Osteoblast (primary cell): Measurements from ENCODE around the gene ORC1. TPM values are rescaled to one million over a fixed set of nuclear protein-coding genes. Genes with fewer than 3 reads are reported as not detected.
"Not testable (repeated sequence)": the region's sequence is repeated elsewhere in the genome, so short reads cannot be mapped to it uniquely, and the experiment has no call there.

ENCODE experiments used
- DNase-seq: peaks from one replicate; pipeline ENCODE4 v3.0.0; 2011; ENCODE audit warnings: low spot score, mixed read lengths; ENCODE audit not compliant: insufficient read length; ENCODE audit errors: missing footprints
- H2AFZ ChIP-seq: 2 replicates; pipeline ENCODE4 v1.6.0; 2011; ENCODE audit warnings: mild to moderate bottlenecking, low read length
- H3K27ac ChIP-seq: 2 replicates; pipeline ENCODE4 v1.5.1; 2011; ENCODE audit warnings: mild to moderate bottlenecking, low read depth, low read length, moderate library complexity
- H3K27me3 ChIP-seq: 2 replicates; pipeline ENCODE4 v1.6.0; 2012; ENCODE audit warnings: mild to moderate bottlenecking, control low read depth, inconsistent platforms, low read length, moderate library complexity; ENCODE audit not compliant: insufficient read depth
- H3K36me3 ChIP-seq: 2 replicates; pipeline ENCODE4 v1.5.1; 2011; ENCODE audit warnings: mild to moderate bottlenecking, low read length, control low read depth, moderate library complexity; ENCODE audit not compliant: insufficient read depth
- H3K4me1 ChIP-seq: 2 replicates; pipeline ENCODE4 v1.5.1; 2011; ENCODE audit warnings: mild to moderate bottlenecking, low read length, control low read depth, moderate library complexity; ENCODE audit not compliant: insufficient read depth
- H3K4me2 ChIP-seq: 2 replicates; pipeline ENCODE4 v1.6.0; 2011; ENCODE audit warnings: mild to moderate bottlenecking, low read length; ENCODE audit not compliant: insufficient read depth
- H3K4me3 ChIP-seq: fragments of 200-600 bp; sonication (generic); 3 replicates; pipeline ENCODE4 v1.5.1; 2012; ENCODE audit warnings: mild to moderate bottlenecking, low read length, inconsistent platforms; ENCODE audit not compliant: insufficient read depth
- H3K79me2 ChIP-seq: 2 replicates; pipeline ENCODE4 v1.6.0; 2012; ENCODE audit warnings: mild to moderate bottlenecking, low read length, control low read depth, inconsistent platforms; ENCODE audit not compliant: insufficient read depth
- H3K9me3 ChIP-seq: 2 replicates; pipeline ENCODE4 v1.5.1; 2011; ENCODE audit warnings: low read depth, low read length, control low read depth
- H4K20me1 ChIP-seq: 2 replicates; pipeline ENCODE4 v1.6.0; 2012; ENCODE audit warnings: mild to moderate bottlenecking, low read length, control low read depth; ENCODE audit not compliant: insufficient read depth
- CTCF ChIP-seq: IDR thresholded peaks from 2 replicates; pipeline ENCODE4 v1.5.1; 2011; ENCODE audit warnings: mild to moderate bottlenecking, low read depth, low read length, moderate library complexity; ENCODE audit errors: extremely low read depth
- total RNA-seq: library from RNA; depleted of rRNA; stranded (reverse); fragments of >200 nt; gene quantifications from 2 replicates; pipeline ENCODE4 v1.2.3, GENCODE V29; 2012

ORC1 gene
- total RNA-seq, 1 donor: 0.72 TPM

DNA sequence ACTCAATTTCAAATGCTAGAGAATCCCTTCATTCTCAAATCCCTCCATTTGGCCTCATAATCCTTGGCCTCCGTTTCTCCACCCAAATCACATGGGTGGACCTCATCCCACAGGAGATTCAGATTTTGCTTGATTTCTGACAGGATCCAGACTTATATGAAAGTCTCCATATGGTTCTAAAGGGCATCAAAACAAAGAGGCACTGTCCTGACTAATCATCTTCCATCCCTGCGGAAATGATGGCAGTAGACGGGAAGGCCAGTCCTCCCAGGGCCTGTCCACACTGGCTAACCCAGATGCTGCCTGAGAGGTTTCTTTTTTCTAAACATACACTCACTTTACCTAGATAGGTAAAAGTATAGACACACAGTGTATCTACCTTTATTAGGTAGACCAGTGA, 18.8 kb downstream of the ORC1 start:
- DNase-seq: no peak
- Histone ChIP-seq H4K20me1 (no peaks in the 10 kb centered on the region), H3K4me3 (no peak overlapping the region), H3K4me2 (no peak overlapping the region), H3K27me3 (no peaks in the 10 kb centered on the region), H3K4me1 (no peaks in the 10 kb centered on the region), H3K9me3 (no peaks in the 10 kb centered on the region), H3K79me2 (no peaks in the 10 kb centered on the region), H3K27ac (no peak overlapping the region), H2AFZ (no peak overlapping the region), H3K36me3 (peaks cover 4% of the 10 kb centered on the region)
- TF ChIP-seq CTCF: no peak

- not testable (repeated sequence) for H3K27me3 ChIP-seq, H2AFZ ChIP-seq, DNase-seq
These were observed 34.4 kb downstream of the ORC1 start for GRCh38 chr1:52369851-52370250.

DNA sequence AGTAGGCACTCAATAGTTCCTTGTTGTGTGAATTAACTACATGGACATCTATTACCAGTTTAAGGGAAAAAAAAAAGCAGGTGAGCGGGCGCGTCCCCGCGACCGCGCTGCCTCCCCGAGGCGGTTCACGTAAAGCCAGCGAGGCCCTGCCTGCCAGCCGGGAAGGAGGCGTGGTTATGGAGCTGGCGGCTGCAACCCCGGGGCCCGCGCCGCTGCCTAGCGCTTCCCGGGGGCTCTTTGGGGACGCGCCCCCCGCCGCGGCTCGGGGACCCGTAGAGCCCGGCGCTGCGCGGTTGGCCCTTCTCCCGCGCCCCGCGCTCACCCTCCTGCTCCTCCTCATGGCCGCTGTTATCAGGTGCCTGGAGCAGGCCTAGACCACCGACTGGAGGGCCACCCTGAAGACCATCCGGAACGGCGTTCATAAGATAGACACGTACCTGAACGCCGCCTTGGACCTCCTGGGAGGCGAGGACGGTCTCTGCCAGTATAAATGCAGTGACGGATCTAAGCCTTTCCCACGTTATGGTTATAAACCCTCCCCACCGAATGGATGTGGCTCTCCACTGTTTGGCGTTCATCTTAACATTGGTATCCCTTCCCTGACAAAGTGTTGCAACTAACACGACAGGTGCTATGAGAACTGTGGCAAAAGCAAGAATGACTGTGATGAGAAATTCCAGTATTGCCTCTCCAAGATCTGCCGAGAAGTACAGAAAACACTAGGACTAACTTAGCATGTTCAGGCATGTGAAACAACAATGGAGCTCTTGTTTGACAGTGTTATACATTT, 35.6 kb downstream of the ORC1 start:
- Histone ChIP-seq H2AFZ (peak overlapping the region; percentile 83), H3K27ac (no peak overlapping the region), H3K4me2 (peak overlapping the region; percentile 89), H3K4me1 (peaks cover 15% of the 10 kb centered on the region), H4K20me1 (peaks cover 3% of the 10 kb centered on the region), H3K4me3 (peak overlapping the region; percentile 70), H3K9me3 (no peaks in the 10 kb centered on the region), H3K27me3 (no peaks in the 10 kb centered on the region), H3K79me2 (peaks cover 22% of the 10 kb centered on the region), H3K36me3 (peaks cover 12% of the 10 kb centered on the region)
- DNase-seq: peak; percentile 93
- TF ChIP-seq CTCF: no peak

More at GRCh38 chr1:52369851-52370250, 34.4 kb downstream of the ORC1 start:
- not testable (repeated sequence) for H3K4me2 ChIP-seq, H3K4me1 ChIP-seq, H3K9me3 ChIP-seq, H3K36me3 ChIP-seq, H3K27ac ChIP-seq, H4K20me1 ChIP-seq, H3K4me3 ChIP-seq
- peaks cover 10% of the 10 kb centered on the region for H3K79me2 ChIP-seq

- Histone ChIP-seq H2AFZ (no peak overlapping the region), H3K27ac (no peak overlapping the region), H3K4me3 (no peak overlapping the region), H3K9me3 (no peaks in the 10 kb centered on the region), H3K79me2 (peaks cover 32% of the 10 kb centered on the region), H3K4me2 (no peak overlapping the region), H3K4me1 (peaks cover 15% of the 10 kb centered on the region), H3K27me3 (no peaks in the 10 kb centered on the region), H3K36me3 (peaks cover 12% of the 10 kb centered on the region), H4K20me1 (peaks cover 3% of the 10 kb centered on the region)
- no peak for TF ChIP-seq CTCF
- no peak for DNase-seq
These were observed 37.0 kb downstream of the ORC1 start for GRCh38 chr1:52367272-52367671.
